Measurements from ENCODE around the gene ARG1.

The ARG1 gene

GRCh38 chr6:131586543-131586942, 13.5 kb downstream of the ARG1 start:
- DNase-seq (ENCODE audit: low read depth): no peak

DNA sequence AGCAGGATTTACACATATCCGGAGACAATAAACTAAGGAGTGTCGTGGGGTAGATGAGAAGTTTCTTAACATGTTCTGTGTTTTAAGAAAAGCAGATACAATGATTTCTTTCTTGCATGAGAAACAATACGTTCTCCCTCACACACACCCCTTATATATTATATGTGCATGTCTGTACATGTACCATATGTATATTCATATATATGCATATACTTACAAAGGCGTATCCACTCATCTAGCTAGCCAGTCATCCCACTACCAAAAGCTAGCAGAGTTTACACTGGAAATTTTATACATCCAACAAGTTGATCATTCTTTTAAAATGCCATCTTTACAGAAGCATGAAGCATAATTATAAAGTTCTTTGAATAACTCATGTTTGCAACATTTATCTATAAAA, 14.9 kb downstream of the ARG1 start:
- no peak for DNase-seq (ENCODE audit: low read depth)

DNA sequence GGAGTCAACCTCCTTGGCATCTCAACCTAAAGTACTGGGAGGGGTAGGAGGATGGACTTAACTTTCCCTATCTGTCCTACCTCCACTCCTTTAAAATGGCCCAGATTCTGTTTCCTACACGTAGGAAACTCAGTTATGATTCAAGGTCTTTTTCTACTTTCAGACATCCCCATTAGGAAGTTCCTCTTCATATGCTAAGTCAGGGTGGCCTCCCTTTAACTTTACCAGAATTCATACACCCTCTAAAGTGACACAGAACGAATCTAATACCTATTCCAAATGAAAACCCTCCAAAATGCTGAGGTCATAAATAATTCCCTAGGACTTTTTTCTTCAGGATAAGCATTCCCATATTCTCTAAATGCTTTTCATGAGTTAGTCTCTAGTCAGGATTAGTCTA, 15.6 kb downstream of the ARG1 start:
- no peak for DNase-seq (ENCODE audit: low read depth)

GRCh38 chr6:131592935-131593334, 19.9 kb downstream of the ARG1 start:
- no peak for DNase-seq (ENCODE audit: low read depth)

DNA sequence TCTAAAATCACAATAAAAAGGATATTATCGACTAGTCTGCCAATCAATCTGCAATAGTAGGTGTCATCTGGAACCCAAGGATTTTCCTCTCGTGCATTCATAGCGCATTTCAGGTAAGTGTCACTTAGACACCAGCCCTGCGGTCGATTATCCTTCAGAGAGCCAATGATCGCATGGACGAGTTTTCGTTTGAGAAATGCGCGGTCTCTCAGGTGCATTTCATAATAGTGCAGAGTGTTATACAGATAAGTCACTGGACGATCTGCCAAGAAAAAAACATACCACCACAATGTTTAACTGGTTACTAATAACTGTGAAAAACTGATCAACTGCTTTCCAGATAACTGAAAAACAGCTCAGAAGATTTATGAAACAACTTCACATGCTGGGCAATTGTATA, 21.0 kb downstream of the ARG1 start:
- DNase-seq (ENCODE audit: low read depth): no peak

- DNase-seq (ENCODE audit: low read depth): no peak
Measured at GRCh38 chr6:131597446-131597845, 24.4 kb downstream of the ARG1 start.

- no peak for DNase-seq (ENCODE audit: low read depth)
Measured at GRCh38 chr6:131600716-131601115, 27.7 kb downstream of the ARG1 start.

DNA sequence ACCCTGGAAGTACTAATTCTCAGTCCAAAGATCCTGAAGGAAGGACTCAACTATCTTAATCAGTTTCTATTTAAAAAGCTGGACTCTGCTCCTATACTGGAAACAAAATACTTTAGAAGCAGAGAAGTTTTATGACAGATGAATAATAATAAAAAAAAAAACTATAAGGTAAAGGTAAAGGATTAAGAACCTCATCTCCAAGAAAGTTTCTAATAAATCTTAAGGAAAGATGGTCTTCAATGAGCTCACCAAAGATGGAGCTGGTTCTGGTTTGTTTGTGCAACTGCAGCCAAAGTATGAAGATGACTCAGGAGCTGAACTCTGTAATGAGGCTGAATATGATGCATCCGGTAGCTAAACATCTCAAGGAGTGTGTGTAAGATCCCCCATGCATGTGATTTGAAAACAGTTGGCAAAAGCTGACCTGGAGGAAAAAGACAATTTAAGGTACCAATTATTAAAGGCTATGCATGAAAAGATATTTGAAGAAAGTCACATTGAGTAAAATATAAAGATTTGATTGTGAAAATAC, 29.8 kb downstream of the ARG1 start:
- DNase-seq (ENCODE audit: low read depth): no peak

GRCh38 chr6:131613296-131613925, 40.4 kb downstream of the ARG1 start:
- DNase-seq (ENCODE audit: low read depth): no peak

- DNase-seq (ENCODE audit: low read depth): no peak
Measured at GRCh38 chr6:131615275-131615674, 42.2 kb downstream of the ARG1 start.

DNA sequence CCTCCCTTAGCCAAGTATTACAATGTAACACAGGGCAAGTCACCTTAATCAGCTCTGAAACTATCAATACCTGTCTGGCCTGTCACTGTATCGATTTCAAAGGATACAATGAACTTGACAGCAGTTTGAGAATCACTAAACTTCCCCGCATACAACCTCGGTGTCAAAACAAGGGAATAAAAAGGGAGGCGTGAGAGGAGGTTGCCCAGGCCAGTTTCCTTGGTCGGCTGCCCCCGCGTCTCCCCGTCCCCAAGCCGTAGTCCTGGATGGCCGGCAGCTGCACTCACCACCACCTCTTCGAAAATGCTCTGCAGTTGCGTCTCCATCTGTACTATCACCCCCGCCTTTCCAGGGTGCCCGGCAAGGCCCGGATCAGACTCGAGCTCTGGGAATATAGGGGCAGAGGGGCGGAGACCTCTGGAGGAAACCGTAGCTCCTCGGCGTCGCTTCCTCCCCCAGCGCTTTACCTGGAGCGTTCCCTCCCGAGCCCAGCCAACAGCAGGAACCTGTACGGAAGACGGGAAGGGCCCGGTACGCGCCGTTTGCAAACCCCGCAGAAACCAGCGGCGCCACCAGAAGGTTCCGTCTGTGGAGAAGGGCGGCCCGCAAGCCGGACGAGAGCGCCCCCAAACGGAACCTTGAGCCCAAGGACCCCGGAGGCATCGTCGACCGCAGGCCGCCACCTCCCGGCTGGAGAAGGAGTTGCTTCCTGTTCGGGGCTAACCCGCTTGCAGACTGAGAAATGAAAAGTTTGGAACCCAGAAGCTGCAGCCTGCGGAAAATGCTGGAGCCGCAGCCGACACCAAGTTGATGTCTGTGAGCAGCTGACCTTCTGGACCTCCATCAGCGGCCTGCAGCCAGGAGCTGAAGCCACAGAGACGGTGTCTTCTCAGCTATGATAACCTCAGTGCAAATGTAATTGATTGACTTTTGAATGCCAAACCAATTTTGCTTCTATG, 55.0 kb downstream of the ARG1 start, which contains the start of gene MED23:
Gene MED23, minus strand, starts transcription at position 519 of the 959 bp plus-strand sequence. Its CDS starts 193 bp downstream, at position 326.
- DNase-seq (ENCODE audit: low read depth): peak; percentile 97

GRCh38 chr6:131628726-131629125, 55.7 kb downstream of the ARG1 start:
- no peak for DNase-seq (ENCODE audit: low read depth)

GRCh38 chr6:131629651-131630050, 56.6 kb downstream of the ARG1 start:
- DNase-seq (ENCODE audit: low read depth): no peak

DNA sequence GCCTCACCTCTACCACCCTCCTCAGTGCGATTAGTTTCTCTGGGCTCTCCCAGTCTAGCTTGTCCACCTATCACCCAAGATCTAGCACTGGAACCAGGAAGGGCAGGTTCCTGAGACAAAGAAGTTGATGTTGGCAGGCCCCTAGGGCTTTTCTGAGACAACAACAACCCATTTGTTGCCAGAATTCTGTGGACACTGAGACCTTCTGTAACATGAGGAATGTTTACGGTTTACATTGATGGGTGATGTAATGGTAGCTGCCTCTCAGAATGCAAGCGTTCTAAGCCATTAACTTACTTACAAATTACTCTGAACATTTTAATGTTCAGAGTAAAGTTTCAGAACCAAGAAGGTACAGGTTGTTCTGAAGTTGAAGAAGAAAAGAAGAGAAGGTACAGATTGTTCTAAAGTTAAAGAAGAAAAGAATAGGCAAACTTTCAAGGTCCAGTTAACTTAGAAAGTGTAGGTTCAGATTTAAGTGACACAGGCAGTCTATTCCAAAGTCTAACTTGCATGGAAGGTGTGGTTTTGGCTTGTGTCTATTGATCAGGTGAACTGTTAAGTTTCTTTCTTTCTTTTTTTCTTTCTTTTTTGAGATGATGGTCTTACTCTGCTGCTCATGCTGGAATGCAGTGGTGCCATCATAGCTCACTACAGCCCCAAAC, 58.7 kb downstream of the ARG1 start:
- no peak for DNase-seq (ENCODE audit: low read depth)

Data from stimulated activated CD8-positive, alpha-beta memory T cell treated with anti-CD3 and anti-CD28 coated beads, Interleukin-15, amount 100 ng/mL, for 24 hours (primary cell).